Measurements from ENCODE around the gene IRGC. TPM values are rescaled to one million over a fixed set of nuclear protein-coding genes. Genes with fewer than 3 reads are reported as not detected.

The IRGC gene
- total and polyA plus RNA-seq, 2 of the 4 experiments (the other 2 are of a cell fraction), result not detected

DNA sequence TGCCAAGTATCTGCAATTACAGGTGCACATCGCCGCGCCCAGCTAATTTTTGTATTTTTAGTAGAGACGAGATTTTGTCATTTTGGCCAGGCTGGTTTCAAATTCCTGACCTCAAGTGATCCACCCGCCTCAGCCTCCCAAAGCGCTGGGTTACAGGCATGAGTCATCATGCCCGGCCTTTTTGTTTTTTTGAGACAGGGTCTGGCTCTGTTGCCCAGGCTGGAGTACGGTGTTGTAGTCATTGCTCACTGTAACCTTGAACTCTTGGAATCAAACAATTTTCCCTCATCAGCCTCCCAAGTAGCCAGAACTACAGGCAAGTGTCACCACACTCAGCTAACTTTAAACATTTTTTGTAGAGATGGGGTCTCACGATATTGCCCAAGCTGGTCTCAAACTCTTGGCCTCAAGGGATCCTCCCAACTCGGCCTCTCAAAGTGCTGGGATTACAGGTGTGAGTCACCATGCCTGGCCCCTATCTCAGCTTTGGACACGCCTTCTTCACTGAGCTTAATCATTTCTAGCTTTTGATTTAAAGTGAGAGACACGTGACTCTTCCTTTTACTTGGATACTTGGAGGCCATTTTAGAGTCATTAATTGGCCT, 4.0 kb upstream of the IRGC start:
- ATAC-seq (ENCODE audit: low read depth), result no peak
- in situ Hi-C loops (cut with MboI; ENCODE audit: low sequenced_read_pairs) (no loop called here), dilution Hi-C loops (cut with HindIII; ENCODE audit: low sequenced_read_pairs, unreplicated experiment) (no loop called here), intact Hi-C loops (cut with micrococcal nuclease) (no loop called here)
- 83% methylated on average over 6 of the region's 12 CpGs; no CpG with 5 or more reads in 1 of the 2 experiments for WGBS, 2 experiments (ENCODE audit: extremely low coverage in 2 of 2, insufficient read length in 1 of 2)
- Histone ChIP-seq H3K9me3 (ENCODE audit: control insufficient read depth, insufficient read depth, low read length) (peaks cover 9% of the 10 kb centered on the region), H2BK120ac (ENCODE audit: low read depth, low read length) (no peak overlapping the region), H3K9ac (ENCODE audit: low read depth, low read length) (no peak overlapping the region), H2AK9ac (replicated peaks; ENCODE audit: low read depth, low read length, poor library complexity) (no peak overlapping the region), H3K4me2 (ENCODE audit: low read depth, low read length) (no peak overlapping the region), H2BK15ac (ENCODE audit: low read depth, low read length) (no peak overlapping the region), H2BK5ac (ENCODE audit: low read depth, low read length, poor library complexity, severe bottlenecking) (no peak overlapping the region), H3K23ac (ENCODE audit: low read depth, low read length) (no peak overlapping the region), H4K20me1 (ENCODE audit: insufficient read depth, low read length) (no peaks in the 10 kb centered on the region), H2BK20ac (ENCODE audit: low read depth, low read length) (no peak overlapping the region), H3K56ac (ENCODE audit: extremely low read depth, insufficient read depth, low read length) (no peak overlapping the region), H4K8ac (ENCODE audit: low read depth in 2 of 2, low read length in 2 of 2) (no peak overlapping the region), H3K27ac (ENCODE audit: insufficient read depth, low read length) (no peak overlapping the region), H3K27me3 (ENCODE audit: control insufficient read depth, insufficient read depth, low read length) (no peaks in the 10 kb centered on the region; the same call in 1 of the 2 replicates), H3K9me1 (ENCODE audit: insufficient read depth, low read length) (no peaks in the 10 kb centered on the region), H4K91ac (ENCODE audit: insufficient read depth, low read depth, low read length) (no peak overlapping the region), H3K18ac (ENCODE audit: low read depth, low read length) (no peak overlapping the region), H2AK5ac (ENCODE audit: low read depth, low read length) (no peak overlapping the region), H3K79me1 (ENCODE audit: low read depth in 1 of 2, low read length in 2 of 2) (no peaks in the 10 kb centered on the region), H3K4me1 (ENCODE audit: control insufficient read depth, insufficient read depth, low read length) (no peaks in the 10 kb centered on the region), H3K36me3 (ENCODE audit: control insufficient read depth, insufficient read depth, low read length) (no peaks in the 10 kb centered on the region), H4K5ac (ENCODE audit: low read depth, low read length) (no peak overlapping the region), H3K4ac (ENCODE audit: low read depth, low read length) (no peak overlapping the region), H2AFZ (replicated peaks; ENCODE audit: low read length, poor library complexity) (no peak overlapping the region), H3K14ac (replicated peaks; ENCODE audit: low read depth, low read length) (no peak overlapping the region), H3K4me3 (ENCODE audit: insufficient read depth, low read depth, low read length) (no peak overlapping the region)
- DNase-seq, result no peak
- ChIA-PET CTCF (no interaction called here), POLR2A (ENCODE audit: unreplicated experiment) (no interaction called here)
- BruUV-seq (replicated peaks), result no TSS peak
- TF ChIP-seq SMC3 (IDR thresholded peaks at IDR 0.05; ENCODE audit: low read depth, low read length) (no peak), MXI1 (IDR thresholded peaks at IDR 0.05; ENCODE audit: borderline replicate concordance, low read depth, low read length) (no peak), FOS (IDR thresholded peaks at IDR 0.05; ENCODE audit: low read depth, low read length) (no peak), BHLHE40 (IDR thresholded peaks at IDR 0.05; ENCODE audit: low read depth, low read length) (no peak), RCOR1 (IDR thresholded peaks at IDR 0.05; ENCODE audit: insufficient replicate concordance, low read length) (no peak), MAFK (IDR thresholded peaks at IDR 0.05; ENCODE audit: low read depth, low read length) (no peak), CHD1 (IDR thresholded peaks at IDR 0.05; ENCODE audit: low read depth, low read length) (no peak), RFX5 (IDR thresholded peaks at IDR 0.05; ENCODE audit: low read depth, low read length) (no peak), RAD21 (IDR thresholded peaks at IDR 0.05; ENCODE audit: low read length) (no peak), NFE2L2 (IDR thresholded peaks at IDR 0.05; ENCODE audit: low read depth, low read length) (no peak), POLR2A (IDR thresholded peaks at IDR 0.05; ENCODE audit: low read depth, low read length) (no peak), CEBPB (IDR thresholded peaks at IDR 0.05; ENCODE audit: low read depth, low read length) (no peak), MAZ (IDR thresholded peaks at IDR 0.05; ENCODE audit: borderline replicate concordance, low read depth, low read length) (no peak)
- TF ChIP-seq, protein P1, sequence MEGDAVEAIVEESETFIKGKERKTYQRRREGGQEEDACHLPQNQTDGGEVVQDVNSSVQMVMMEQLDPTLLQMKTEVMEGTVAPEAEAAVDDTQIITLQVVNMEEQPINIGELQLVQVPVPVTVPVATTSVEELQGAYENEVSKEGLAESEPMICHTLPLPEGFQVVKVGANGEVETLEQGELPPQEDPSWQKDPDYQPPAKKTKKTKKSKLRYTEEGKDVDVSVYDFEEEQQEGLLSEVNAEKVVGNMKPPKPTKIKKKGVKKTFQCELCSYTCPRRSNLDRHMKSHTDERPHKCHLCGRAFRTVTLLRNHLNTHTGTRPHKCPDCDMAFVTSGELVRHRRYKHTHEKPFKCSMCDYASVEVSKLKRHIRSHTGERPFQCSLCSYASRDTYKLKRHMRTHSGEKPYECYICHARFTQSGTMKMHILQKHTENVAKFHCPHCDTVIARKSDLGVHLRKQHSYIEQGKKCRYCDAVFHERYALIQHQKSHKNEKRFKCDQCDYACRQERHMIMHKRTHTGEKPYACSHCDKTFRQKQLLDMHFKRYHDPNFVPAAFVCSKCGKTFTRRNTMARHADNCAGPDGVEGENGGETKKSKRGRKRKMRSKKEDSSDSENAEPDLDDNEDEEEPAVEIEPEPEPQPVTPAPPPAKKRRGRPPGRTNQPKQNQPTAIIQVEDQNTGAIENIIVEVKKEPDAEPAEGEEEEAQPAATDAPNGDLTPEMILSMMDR (conservative IDR thresholded peaks at IDR 0.05; ENCODE audit: low read depth, low read length), result no peak
- TF ChIP-seq, protein P2, sequence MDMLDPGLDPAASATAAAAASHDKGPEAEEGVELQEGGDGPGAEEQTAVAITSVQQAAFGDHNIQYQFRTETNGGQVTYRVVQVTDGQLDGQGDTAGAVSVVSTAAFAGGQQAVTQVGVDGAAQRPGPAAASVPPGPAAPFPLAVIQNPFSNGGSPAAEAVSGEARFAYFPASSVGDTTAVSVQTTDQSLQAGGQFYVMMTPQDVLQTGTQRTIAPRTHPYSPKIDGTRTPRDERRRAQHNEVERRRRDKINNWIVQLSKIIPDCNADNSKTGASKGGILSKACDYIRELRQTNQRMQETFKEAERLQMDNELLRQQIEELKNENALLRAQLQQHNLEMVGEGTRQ (IDR thresholded peaks at IDR 0.05; ENCODE audit: low read depth, low read length), result no peak
- TF ChIP-seq, protein P3, sequence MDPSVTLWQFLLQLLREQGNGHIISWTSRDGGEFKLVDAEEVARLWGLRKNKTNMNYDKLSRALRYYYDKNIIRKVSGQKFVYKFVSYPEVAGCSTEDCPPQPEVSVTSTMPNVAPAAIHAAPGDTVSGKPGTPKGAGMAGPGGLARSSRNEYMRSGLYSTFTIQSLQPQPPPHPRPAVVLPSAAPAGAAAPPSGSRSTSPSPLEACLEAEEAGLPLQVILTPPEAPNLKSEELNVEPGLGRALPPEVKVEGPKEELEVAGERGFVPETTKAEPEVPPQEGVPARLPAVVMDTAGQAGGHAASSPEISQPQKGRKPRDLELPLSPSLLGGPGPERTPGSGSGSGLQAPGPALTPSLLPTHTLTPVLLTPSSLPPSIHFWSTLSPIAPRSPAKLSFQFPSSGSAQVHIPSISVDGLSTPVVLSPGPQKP (IDR thresholded peaks at IDR 0.05; ENCODE audit: borderline replicate concordance, low read depth, low read length), result no peak

All from IMR-90 (cell line).